B cell (primary cell): Measurements from ENCODE around the gene DNAJB8. TPM values are rescaled to one million over a fixed set of nuclear protein-coding genes. Genes with fewer than 3 reads are reported as not detected.

ENCODE experiments used
- ATAC-seq: fragments of 200-7000 bp; cut with Tn5 transposase; one replicate; pipeline ENCODE4 v1.10.0; 2021; ENCODE audit warnings: low read depth, mild to moderate bottlenecking, moderate number of reproducible peaks, moderate library complexity
- CTCF ChIA-PET: fragments of 350-600 bp; sonication (Branson Sonifier 250); formaldehyde crosslinking; loops from one replicate; lab custom pipeline; 2021; ENCODE audit warnings: antibody characterized with exemption, inconsistent platforms; lab: Charles Lee
- POLR2A ChIA-PET: fragments of 350-600 bp; sonication (Branson Sonifier 250); formaldehyde crosslinking; loops from one replicate; lab custom pipeline; 2021; ENCODE audit warnings: antibody characterized with exemption; lab: Charles Lee
- DNase-seq: peaks from one replicate; pipeline ENCODE4 v3.0.0; 2013
- H2AFZ ChIP-seq: 2 replicates; pipeline ENCODE4 v1.6.1; 2012; ENCODE audit warnings: mild to moderate bottlenecking, low read depth, low read length; ENCODE audit not compliant: insufficient read depth, poor library complexity, severe bottlenecking
- H3K27ac ChIP-seq, 2 donors: 1 replicate in 1 of 2; 2 replicates in 1 of 2; pipeline ENCODE4 v1.5.1; 2012 to 2013; ENCODE audit warnings: low read length in 2 of 2, mild to moderate bottlenecking in 2 of 2, moderate library complexity in 1 of 2
- H3K27me3 ChIP-seq, 4 experiments: fragments of 200-600 bp in 1 of 4; sonication (generic) in 1 of 4; replicated peaks in 1 of 4; 1 replicate in 2 of 4; 2 replicates in 2 of 4; pipeline versions ENCODE4 v1.6.1 to v1.7.0; 2013 to 2016; ENCODE audit warnings: low read length in 3 of 4, mild to moderate bottlenecking in 2 of 4, mixed read lengths in 1 of 4, moderate library complexity in 1 of 4; ENCODE audit not compliant: insufficient read depth in 4 of 4, control insufficient read depth in 3 of 4; ENCODE audit errors: control extremely low read depth in 1 of 4
- H3K36me3 ChIP-seq, 2 experiments: replicated peaks in 1 of 2; 1 replicate in 1 of 2; 2 replicates in 1 of 2; pipeline versions ENCODE4 v1.6.1 to v1.7.1; 2013; ENCODE audit warnings: low read length in 1 of 2; ENCODE audit not compliant: insufficient read depth in 2 of 2, control insufficient read depth in 1 of 2; ENCODE audit errors: control extremely low read depth in 1 of 2, extremely low read depth in 1 of 2
- H3K4me1 ChIP-seq, 2 donors: fragments of 200-600 bp in 1 of 2; sonication (generic) in 1 of 2; 1 replicate in 1 of 2; 2 replicates in 1 of 2; pipeline versions ENCODE4 v1.5.1 to v1.6.1; 2013 to 2017; ENCODE audit warnings: low read length in 2 of 2; ENCODE audit not compliant: control insufficient read depth in 2 of 2, insufficient read depth in 2 of 2
- H3K4me2 ChIP-seq: replicated peaks from 2 replicates; pipeline ENCODE3; 2012; ENCODE audit warnings: mild to moderate bottlenecking, low read depth, low read length; ENCODE audit not compliant: poor library complexity, severe bottlenecking
- H3K4me3 ChIP-seq, 5 experiments: fragments of 200-600 bp in 1 of 5; sonication (generic) in 1 of 5; 1 replicate in 3 of 5; 2 replicates in 2 of 5; pipeline versions ENCODE4 v1.5.1 to v1.7.0; 2011 to 2016; ENCODE audit warnings: low read length in 4 of 5, mild to moderate bottlenecking in 4 of 5, low read depth in 2 of 5, control low read depth in 1 of 5, moderate library complexity in 1 of 5; ENCODE audit not compliant: insufficient read depth in 1 of 5; ENCODE audit errors: control extremely low read depth in 1 of 5, extremely low read depth in 1 of 5
- H3K79me2 ChIP-seq: fragments of 200-600 bp; sonication (generic); one replicate; pipeline ENCODE4 v1.6.0; 2016; ENCODE audit warnings: low read length; ENCODE audit not compliant: control insufficient read depth, insufficient read depth
- H3K9ac ChIP-seq: fragments of 200-600 bp; sonication (generic); 2 replicates; pipeline ENCODE4 v1.6.1; 2017; ENCODE audit warnings: mild to moderate bottlenecking, low read length, moderate library complexity
- H3K9me3 ChIP-seq, 3 donors: one replicate each; pipeline versions ENCODE4 v1.6.1 to v1.7.1; 2013; ENCODE audit warnings: low read length in 2 of 3; ENCODE audit not compliant: control insufficient read depth in 2 of 3, insufficient read depth in 1 of 3; ENCODE audit errors: control extremely low read depth in 1 of 3
- H4K20me1 ChIP-seq: 2 replicates; pipeline ENCODE4 v1.6.0; 2012; ENCODE audit warnings: mild to moderate bottlenecking, low read length; ENCODE audit not compliant: insufficient read depth, control insufficient read depth, poor library complexity, severe bottlenecking
- H3K27ac Mint-ChIP-seq: one replicate; pipeline ENCODE4 v1.8.0; 2021; ENCODE audit warnings: mixed read lengths
- H3K27me3 Mint-ChIP-seq: one replicate; pipeline ENCODE4 v1.8.0; 2021; ENCODE audit warnings: mixed read lengths
- H3K4me1 Mint-ChIP-seq: one replicate; pipeline ENCODE4 v1.8.0; 2021; ENCODE audit warnings: mixed read lengths
- H3K4me3 Mint-ChIP-seq: one replicate; pipeline ENCODE4 v1.8.0; 2021; ENCODE audit warnings: mixed read lengths
- H3K9me3 Mint-ChIP-seq: one replicate; pipeline ENCODE4 v1.8.0; 2022; ENCODE audit warnings: mixed read lengths; ENCODE audit not compliant: insufficient read depth
- EZH2 ChIP-seq: IDR thresholded peaks from 2 replicates; pipeline ENCODE4 v1.6.1; 2012; ENCODE audit warnings: borderline replicate concordance, low read depth, mild to moderate bottlenecking, moderate library complexity, low read length; ENCODE audit not compliant: insufficient read depth, poor library complexity, severe bottlenecking
- WGBS: methylation state at CpG from one replicate; pipeline ENCODE4 v1.1.5; 2013; ENCODE audit warnings: missing lambda C conversion rate; ENCODE audit not compliant: insufficient coverage; 5-methylcytosine and 5-hydroxymethylcytosine counted together
- intact Hi-C: fragments of 100-400 bp; cut with micrococcal nuclease; formaldehyde crosslinking; loops from one replicate; pipeline ENCODE4 v1.10.0; 2022
- polyA plus RNA-seq: library from polyadenylated mRNA; depleted of rRNA; stranded (reverse); fragments of >200 nt; gene quantifications from 2 replicates; pipeline ENCODE4 v1.2.3, GENCODE V29; 2012
- total RNA-seq, 2 donors: library from RNA; stranded (reverse); fragments of 120-200 nt in 1 of 2; gene quantifications; 1 replicate in 1 of 2; 2 replicates in 1 of 2; pipeline versions ENCODE4 v1.2.3 to v1.2.4, GENCODE V29; 2013 to 2022
- TF ChIP-seq, protein P1 (sequence below): fragments of 200-600 bp; IDR thresholded peaks from one replicate; pipeline ENCODE4 v1.8.0; 2022; ENCODE audit warnings: antibody characterized with exemption, mild to moderate bottlenecking

DNAJB8 gene
- total and polyA plus RNA-seq, 2 donors (not counting 1 experiment from before 2014, with no cell fraction given): not detected

DNA sequence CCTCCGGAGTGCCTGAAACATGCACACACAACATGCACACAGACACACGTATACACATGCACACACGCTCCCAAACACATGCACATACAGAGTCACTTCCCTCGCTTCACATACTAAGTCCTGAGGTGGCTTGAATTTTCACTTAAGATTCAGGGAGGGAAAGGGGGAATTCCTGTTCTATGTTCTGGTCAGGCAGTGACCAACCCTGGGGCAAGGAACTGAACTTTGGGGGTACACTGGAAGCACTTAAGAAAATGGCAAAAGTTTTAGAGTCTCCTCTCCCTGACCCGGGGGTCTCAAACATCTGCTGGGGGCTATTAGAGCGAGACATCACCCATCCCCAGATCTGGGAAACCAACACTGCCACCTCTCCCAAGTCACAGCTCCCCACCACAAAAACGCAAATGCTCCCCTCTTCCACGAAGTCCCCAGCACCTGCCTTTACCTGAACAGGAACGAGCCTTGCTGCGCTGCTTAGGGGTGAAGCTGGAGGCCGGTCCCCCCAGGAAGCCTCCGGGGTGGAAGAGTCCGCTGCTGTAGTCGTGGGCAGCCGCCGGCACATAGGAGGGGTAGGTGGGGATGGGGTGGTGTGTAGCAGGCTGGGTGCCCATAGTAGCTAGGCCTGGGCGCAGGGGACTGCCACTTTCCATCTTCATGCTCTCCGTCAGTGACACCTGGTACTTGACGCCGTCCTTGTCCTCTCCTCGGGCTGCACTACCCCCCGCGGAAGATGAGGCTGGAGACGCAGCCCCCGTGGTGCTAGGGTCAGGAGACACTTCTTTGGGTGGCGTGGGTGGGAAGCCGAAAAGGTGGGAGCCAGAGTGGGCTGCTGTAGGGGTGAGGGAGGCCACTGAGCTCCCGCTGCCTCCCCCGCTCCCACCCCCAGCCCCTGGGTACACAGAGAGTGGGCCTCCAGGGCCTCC is 18.9 kb upstream of the DNAJB8 start:
- Mint-ChIP-seq H3K4me1 (peaks cover 43% of the 10 kb centered on the region), H3K27ac (no peak overlapping the region), H3K27me3 (peaks cover 51% of the 10 kb centered on the region), H3K9me3 (no peaks in the 10 kb centered on the region), H3K4me3 (peak overlapping the region; percentile 7)
- H3K27ac ChIP-seq: no peak overlapping the region
- no peak overlapping the region for H2AFZ ChIP-seq
- CTCF ChIA-PET: no interaction called here
- no peaks in the 10 kb centered on the region for H3K79me2 ChIP-seq
- H4K20me1 ChIP-seq: no peaks in the 10 kb centered on the region
- TF ChIP-seq, protein P1, sequence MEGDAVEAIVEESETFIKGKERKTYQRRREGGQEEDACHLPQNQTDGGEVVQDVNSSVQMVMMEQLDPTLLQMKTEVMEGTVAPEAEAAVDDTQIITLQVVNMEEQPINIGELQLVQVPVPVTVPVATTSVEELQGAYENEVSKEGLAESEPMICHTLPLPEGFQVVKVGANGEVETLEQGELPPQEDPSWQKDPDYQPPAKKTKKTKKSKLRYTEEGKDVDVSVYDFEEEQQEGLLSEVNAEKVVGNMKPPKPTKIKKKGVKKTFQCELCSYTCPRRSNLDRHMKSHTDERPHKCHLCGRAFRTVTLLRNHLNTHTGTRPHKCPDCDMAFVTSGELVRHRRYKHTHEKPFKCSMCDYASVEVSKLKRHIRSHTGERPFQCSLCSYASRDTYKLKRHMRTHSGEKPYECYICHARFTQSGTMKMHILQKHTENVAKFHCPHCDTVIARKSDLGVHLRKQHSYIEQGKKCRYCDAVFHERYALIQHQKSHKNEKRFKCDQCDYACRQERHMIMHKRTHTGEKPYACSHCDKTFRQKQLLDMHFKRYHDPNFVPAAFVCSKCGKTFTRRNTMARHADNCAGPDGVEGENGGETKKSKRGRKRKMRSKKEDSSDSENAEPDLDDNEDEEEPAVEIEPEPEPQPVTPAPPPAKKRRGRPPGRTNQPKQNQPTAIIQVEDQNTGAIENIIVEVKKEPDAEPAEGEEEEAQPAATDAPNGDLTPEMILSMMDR: no peak
- TF ChIP-seq EZH2: no peak
- DNase-seq: no peak
- H3K4me2 ChIP-seq: no peak overlapping the region
- H3K4me1 ChIP-seq: peaks cover 53 to 55% of the 10 kb centered on the region in 2 donors
- POLR2A ChIA-PET: no interaction called here
- H3K27me3 ChIP-seq: peaks cover 0 to 95% (median 37%) of the 10 kb centered on the region in 4 experiments
- intact Hi-C loops: no loop called here
- no peak overlapping the region for H3K9ac ChIP-seq
- H3K4me3 ChIP-seq: no peak overlapping the region
- H3K36me3 ChIP-seq: no peaks in the 10 kb centered on the region
- no peak for ATAC-seq
- peaks cover 0 to 26% (median 0%) of the 10 kb centered on the region in 3 donors for H3K9me3 ChIP-seq
- WGBS: 44% methylated on average over 23 of the region's 29 CpGs
